Measurements from ENCODE around the gene AVPI1. TPM values are rescaled to one million over a fixed set of nuclear protein-coding genes. Genes with fewer than 3 reads are reported as not detected.

Gene AVPI1
- total RNA-seq, 1 donor from 2014 or later: 6.7 TPM

DNA sequence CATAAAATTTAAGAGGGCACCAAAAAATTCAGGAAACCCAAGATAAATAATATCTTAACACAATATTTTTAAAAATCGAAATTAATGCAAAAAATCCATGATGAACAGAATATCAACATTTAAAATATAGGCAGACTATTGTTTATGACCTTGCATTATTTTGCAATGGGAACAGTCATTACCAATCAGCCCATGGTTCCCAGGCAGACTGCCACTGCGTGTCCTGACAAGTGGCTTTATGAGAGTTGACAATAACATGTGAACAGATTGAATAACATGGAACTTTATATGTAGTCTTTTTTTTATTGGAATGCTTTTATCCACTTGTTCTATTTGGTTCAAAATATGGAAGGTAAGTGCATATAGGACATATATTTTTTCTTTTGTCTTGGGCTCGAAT is 3.1 kb upstream of the AVPI1 start:
- Histone ChIP-seq H3K9me3 (replicated peaks) (peaks cover 12% of the 10 kb centered on the region), H3K27me3 (ENCODE audit: low read depth) (no peaks in the 10 kb centered on the region), H3K27ac (replicated peaks) (no peak overlapping the region), H3K4me3 (no peak overlapping the region), H3K36me3 (no peaks in the 10 kb centered on the region), H3K4me1 (peaks cover 33% of the 10 kb centered on the region)
- TF ChIP-seq, protein P1, sequence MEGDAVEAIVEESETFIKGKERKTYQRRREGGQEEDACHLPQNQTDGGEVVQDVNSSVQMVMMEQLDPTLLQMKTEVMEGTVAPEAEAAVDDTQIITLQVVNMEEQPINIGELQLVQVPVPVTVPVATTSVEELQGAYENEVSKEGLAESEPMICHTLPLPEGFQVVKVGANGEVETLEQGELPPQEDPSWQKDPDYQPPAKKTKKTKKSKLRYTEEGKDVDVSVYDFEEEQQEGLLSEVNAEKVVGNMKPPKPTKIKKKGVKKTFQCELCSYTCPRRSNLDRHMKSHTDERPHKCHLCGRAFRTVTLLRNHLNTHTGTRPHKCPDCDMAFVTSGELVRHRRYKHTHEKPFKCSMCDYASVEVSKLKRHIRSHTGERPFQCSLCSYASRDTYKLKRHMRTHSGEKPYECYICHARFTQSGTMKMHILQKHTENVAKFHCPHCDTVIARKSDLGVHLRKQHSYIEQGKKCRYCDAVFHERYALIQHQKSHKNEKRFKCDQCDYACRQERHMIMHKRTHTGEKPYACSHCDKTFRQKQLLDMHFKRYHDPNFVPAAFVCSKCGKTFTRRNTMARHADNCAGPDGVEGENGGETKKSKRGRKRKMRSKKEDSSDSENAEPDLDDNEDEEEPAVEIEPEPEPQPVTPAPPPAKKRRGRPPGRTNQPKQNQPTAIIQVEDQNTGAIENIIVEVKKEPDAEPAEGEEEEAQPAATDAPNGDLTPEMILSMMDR (IDR thresholded peaks at IDR 0.05; ENCODE audit: borderline replicate concordance): no peak
- intact Hi-C loops (cut with micrococcal nuclease): no loop called here
- no peak for DNase-seq

DNA sequence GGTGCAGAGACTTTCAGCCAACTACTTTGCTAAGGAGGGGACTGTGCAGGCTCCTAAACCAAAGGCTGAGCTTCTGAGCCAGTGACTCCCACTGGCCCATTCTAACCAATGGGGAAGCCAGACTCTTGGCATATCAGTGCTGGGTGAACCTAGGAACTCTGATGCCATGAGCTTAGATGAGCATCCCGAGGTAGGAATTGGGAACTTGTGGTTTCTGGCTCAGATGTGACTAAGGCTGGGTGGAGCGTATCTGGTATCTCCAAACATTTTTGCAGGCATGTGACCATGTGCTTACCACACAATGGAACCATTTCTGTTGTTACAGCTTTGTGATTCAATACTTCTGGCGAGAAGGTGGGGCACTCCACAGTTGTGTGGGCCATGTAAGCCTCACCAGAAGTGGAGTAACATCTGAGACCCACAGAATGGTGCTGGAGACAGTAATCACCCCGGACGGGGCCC is 2.5 kb upstream of the AVPI1 start:
- no peaks in the 10 kb centered on the region for H3K27me3 ChIP-seq (ENCODE audit: low read depth)
- H3K4me3 ChIP-seq: no peak overlapping the region
- peaks cover 12% of the 10 kb centered on the region for H3K9me3 ChIP-seq (replicated peaks)
- intact Hi-C loops (cut with micrococcal nuclease): loop anchor here (10.0 kb wide), 1 partner anchor 45 kb away; the partner anchor contains the start of gene ZFYVE27
- H3K27ac ChIP-seq (replicated peaks): peak overlapping the region; percentile 91
- no peak for DNase-seq
- peaks cover 39% of the 10 kb centered on the region for H3K4me1 ChIP-seq
- TF ChIP-seq, protein P1 (IDR thresholded peaks at IDR 0.05; ENCODE audit: borderline replicate concordance): no peak
- H3K36me3 ChIP-seq: no peaks in the 10 kb centered on the region

DNA sequence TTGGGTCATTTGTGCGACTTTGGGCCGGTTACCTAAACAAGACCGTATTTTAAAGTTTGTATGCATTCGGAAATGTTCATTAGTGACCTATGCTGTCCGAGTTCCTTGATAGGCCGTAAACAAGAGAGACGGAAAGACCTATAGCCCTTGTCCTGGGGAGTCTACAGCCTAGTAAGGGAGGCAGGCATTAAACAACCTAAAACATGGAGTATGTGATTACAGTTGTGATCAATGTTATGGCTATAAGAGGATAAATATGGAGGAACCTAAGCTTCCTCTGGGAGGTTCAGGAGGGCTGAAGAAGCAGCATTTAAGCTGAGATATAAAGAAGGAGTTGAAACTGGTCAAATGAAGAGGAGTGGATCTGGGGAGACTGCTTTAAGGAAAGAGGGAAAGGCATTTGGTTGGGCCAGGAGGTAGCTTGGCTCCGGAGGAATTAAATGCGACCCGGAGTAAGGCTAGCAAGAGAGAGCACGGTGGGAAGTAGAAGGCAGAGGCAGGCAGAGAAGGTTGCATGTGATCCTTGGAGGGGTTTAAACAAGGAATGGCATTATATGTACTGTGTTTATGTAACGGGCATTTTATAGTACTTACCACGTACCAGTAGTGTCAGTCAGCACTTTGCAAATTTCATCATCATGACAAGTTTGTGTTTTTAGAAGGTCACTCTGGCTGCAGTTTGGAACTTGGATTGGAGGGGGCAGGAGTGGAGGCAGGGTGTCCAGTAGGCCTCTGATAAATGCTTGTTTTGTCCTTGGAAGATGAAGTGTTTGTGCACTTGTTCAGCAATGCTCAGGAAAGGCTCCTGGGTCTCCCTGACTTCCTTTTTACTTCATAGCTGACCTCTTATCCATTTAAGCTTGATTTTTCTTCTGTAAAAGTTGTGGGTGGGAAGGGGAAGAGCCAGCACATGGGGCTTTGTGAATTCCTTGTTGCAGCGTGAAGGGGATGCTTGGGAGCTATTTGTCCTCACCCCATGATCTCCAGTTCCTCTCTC is 1.0 kb upstream of the AVPI1 start:
- Histone ChIP-seq H3K27ac (replicated peaks) (peak overlapping the region; percentile 91), H3K4me3 (peak overlapping the region; percentile 87), H3K36me3 (no peaks in the 10 kb centered on the region), H3K27me3 (ENCODE audit: low read depth) (no peaks in the 10 kb centered on the region), H3K4me1 (peaks cover 54% of the 10 kb centered on the region), H3K9me3 (replicated peaks) (peaks cover 4% of the 10 kb centered on the region)
- DNase-seq: no peak
- TF ChIP-seq, protein P1 (IDR thresholded peaks at IDR 0.05; ENCODE audit: borderline replicate concordance): no peak
- intact Hi-C loops (cut with micrococcal nuclease): loop anchor here (10.0 kb wide), 1 partner anchor 47 kb away; the partner anchor contains the start of gene ZFYVE27

DNA sequence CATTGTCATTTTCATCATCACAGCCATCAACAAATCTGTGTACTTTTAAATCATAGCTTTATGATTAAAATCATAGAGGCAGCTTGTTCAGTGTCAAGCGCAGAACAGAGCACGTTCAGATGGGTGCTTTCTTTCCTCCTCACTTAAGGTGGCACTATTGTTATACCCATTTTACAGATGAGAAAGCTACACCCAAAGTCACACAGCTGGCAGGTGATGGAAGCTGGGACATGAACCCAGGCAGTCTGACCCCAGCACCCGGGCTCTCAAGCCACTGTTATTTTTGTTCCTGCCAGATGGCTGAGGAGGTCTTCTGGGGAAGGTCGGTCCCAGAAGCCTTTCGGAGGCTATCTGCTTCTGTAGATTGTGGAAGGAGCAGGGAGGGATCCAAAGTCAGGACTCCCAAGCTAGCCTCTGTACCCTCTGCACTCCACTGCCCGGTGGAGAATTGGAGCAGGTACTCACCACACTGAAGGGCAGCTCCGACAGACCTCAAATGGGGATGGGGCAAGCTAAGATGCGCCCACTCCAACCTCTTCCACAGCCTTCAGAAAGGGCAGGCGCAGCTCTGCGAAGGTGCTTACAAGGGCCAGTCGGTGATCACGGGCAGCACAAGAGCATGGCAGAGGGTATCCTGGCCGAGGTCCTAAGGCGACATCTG is 610 bp downstream of the AVPI1 start:
- intact Hi-C loops (cut with micrococcal nuclease): loop anchor here (10.0 kb wide), 1 partner anchor 48 kb away; the partner anchor contains the start of gene ZFYVE27

More for the DNA sequence above, 610 bp downstream of the AVPI1 start:
- DNase-seq: no peak
- no peaks in the 10 kb centered on the region for H3K27me3 ChIP-seq (ENCODE audit: low read depth)
- H3K9me3 ChIP-seq (replicated peaks): no peaks in the 10 kb centered on the region
- peak overlapping the region; percentile 87 for H3K4me3 ChIP-seq
- TF ChIP-seq, protein P1 (IDR thresholded peaks at IDR 0.05; ENCODE audit: borderline replicate concordance): no peak
- no peaks in the 10 kb centered on the region for H3K36me3 ChIP-seq
- H3K4me1 ChIP-seq: peaks cover 63% of the 10 kb centered on the region
- peak overlapping the region; percentile 91 for H3K27ac ChIP-seq (replicated peaks)

All from left ventricle myocardium inferior (tissue), 1 donor.